Glutamatergic neuron (in vitro differentiated cells): ENCODE results near the gene REXO4. TPM values are rescaled to one million over a fixed set of nuclear protein-coding genes. Genes with fewer than 3 reads are reported as not detected.

Experiments used
- DNase-seq: peaks from one replicate; pipeline ENCODE4 v3.0.0; 2022
- H3K27ac Mint-ChIP-seq: one replicate; pipeline ENCODE4 v1.8.0; 2020; ENCODE audit warnings: mild to moderate bottlenecking, mixed read lengths, inconsistent platforms; ENCODE audit not compliant: unreplicated experiment
- H3K27me3 Mint-ChIP-seq: one replicate; pipeline ENCODE4 v1.8.0; 2020; ENCODE audit warnings: mild to moderate bottlenecking, moderate library complexity, mixed read lengths, inconsistent platforms; ENCODE audit not compliant: unreplicated experiment
- H3K36me3 Mint-ChIP-seq: one replicate; pipeline ENCODE4 v1.8.0; 2020; ENCODE audit warnings: mild to moderate bottlenecking, mixed read lengths, inconsistent platforms; ENCODE audit not compliant: unreplicated experiment
- H3K4me1 Mint-ChIP-seq: one replicate; pipeline ENCODE4 v1.8.0; 2020; ENCODE audit warnings: mild to moderate bottlenecking, low read depth, mixed read lengths, inconsistent platforms; ENCODE audit not compliant: unreplicated experiment
- H3K4me3 Mint-ChIP-seq: one replicate; pipeline ENCODE4 v1.8.0; 2020; ENCODE audit warnings: mild to moderate bottlenecking, mixed read lengths, inconsistent platforms; ENCODE audit not compliant: unreplicated experiment
- H3K9me3 Mint-ChIP-seq: one replicate; pipeline ENCODE4 v1.8.0; 2020; ENCODE audit warnings: mild to moderate bottlenecking, moderate library complexity, mixed read lengths, inconsistent platforms; ENCODE audit not compliant: unreplicated experiment
- CTCF ChIP-seq: fragments of 200-600 bp; sonication (generic); IDR thresholded peaks from one replicate; pipeline ENCODE4 v1.5.0; 2021; ENCODE audit not compliant: partially characterized antibody, unreplicated experiment
- total RNA-seq: library from RNA; stranded (reverse); fragmentation: NEBNext Ultra II Directional; extraction: Animal tissue kit (Norgen Biotek cat#: 25700); gene quantifications from one replicate; pipeline ENCODE4 v1.2.1, GENCODE V29; 2021; ENCODE audit not compliant: unreplicated experiment

Gene REXO4
- total RNA-seq, 1 donor from 2014 or later: 20.4 TPM

- TF ChIP-seq CTCF: no peak
- no peak for DNase-seq
- peaks cover 3% of the 10 kb centered on the region for H3K4me1 Mint-ChIP-seq
- no peaks in the 10 kb centered on the region for H3K36me3 Mint-ChIP-seq
- no peak overlapping the region for H3K4me3 Mint-ChIP-seq
- peaks cover 11% of the 10 kb centered on the region for H3K27me3 Mint-ChIP-seq
- H3K9me3 Mint-ChIP-seq: peaks cover 4% of the 10 kb centered on the region
- no peak overlapping the region for H3K27ac Mint-ChIP-seq
Measured at GRCh38 chr9:133443982-133444381, 26.2 kb upstream of the REXO4 start.

GRCh38 chr9:133443248-133443647 is 25.4 kb upstream of the REXO4 start:
- H3K27me3 Mint-ChIP-seq: peaks cover 11% of the 10 kb centered on the region
- H3K36me3 Mint-ChIP-seq: no peaks in the 10 kb centered on the region
- DNase-seq: no peak
- H3K9me3 Mint-ChIP-seq: peaks cover 4% of the 10 kb centered on the region
- no peak overlapping the region for H3K4me3 Mint-ChIP-seq
- H3K4me1 Mint-ChIP-seq: peaks cover 3% of the 10 kb centered on the region
- TF ChIP-seq CTCF: no peak
- no peak overlapping the region for H3K27ac Mint-ChIP-seq

GRCh38 chr9:133441571-133441970 is 23.8 kb upstream of the REXO4 start:
- H3K36me3 Mint-ChIP-seq: no peaks in the 10 kb centered on the region
- no peak for TF ChIP-seq CTCF
- peaks cover 4% of the 10 kb centered on the region for H3K9me3 Mint-ChIP-seq
- DNase-seq: no peak
- no peak overlapping the region for H3K27ac Mint-ChIP-seq
- no peak overlapping the region for H3K4me3 Mint-ChIP-seq
- H3K27me3 Mint-ChIP-seq: peaks cover 11% of the 10 kb centered on the region
- peaks cover 3% of the 10 kb centered on the region for H3K4me1 Mint-ChIP-seq

- H3K4me3 Mint-ChIP-seq: no peak overlapping the region
- peaks cover 3% of the 10 kb centered on the region for H3K4me1 Mint-ChIP-seq
- no peak overlapping the region for H3K27ac Mint-ChIP-seq
- no peak for DNase-seq
- H3K9me3 Mint-ChIP-seq: no peaks in the 10 kb centered on the region
- no peak for TF ChIP-seq CTCF
- peaks cover 9% of the 10 kb centered on the region for H3K27me3 Mint-ChIP-seq
- H3K36me3 Mint-ChIP-seq: no peaks in the 10 kb centered on the region
Measured at GRCh38 chr9:133440874-133441273, 23.1 kb upstream of the REXO4 start.

GRCh38 chr9:133439337-133439736 is 21.5 kb upstream of the REXO4 start:
- DNase-seq: no peak
- no peaks in the 10 kb centered on the region for H3K9me3 Mint-ChIP-seq
- peaks cover 12% of the 10 kb centered on the region for H3K27me3 Mint-ChIP-seq
- TF ChIP-seq CTCF: no peak
- H3K4me1 Mint-ChIP-seq: peaks cover 3% of the 10 kb centered on the region
- H3K4me3 Mint-ChIP-seq: no peak overlapping the region
- H3K36me3 Mint-ChIP-seq: peaks cover 4% of the 10 kb centered on the region
- no peak overlapping the region for H3K27ac Mint-ChIP-seq
